ENCODE results near the gene TPSB2.
"Not testable (repeated sequence)": the region's sequence is repeated elsewhere in the genome, so short reads cannot be mapped to it uniquely, and the experiment has no call there.

TPSB2 gene

DNA sequence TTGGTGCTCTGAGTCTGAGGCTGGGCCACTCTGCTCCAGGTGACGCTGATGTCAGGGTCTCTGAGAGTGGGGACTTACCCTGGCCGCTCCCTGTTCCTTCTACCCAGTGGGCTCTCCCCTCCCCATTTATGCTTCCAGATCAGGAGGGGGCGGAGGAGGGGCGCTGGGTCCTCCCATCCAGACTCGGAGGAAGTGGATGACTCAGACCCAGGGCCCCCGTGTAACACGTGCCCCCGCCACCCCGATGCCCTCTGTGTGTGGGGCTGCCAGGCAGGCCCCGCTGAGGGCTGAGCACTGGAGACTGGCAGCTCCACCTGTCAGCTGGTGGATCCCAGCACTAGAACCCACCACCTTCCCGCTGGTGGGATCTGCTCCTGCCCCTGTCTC, at the start of gene TPSB2:
Gene TPSB2, minus strand, starts transcription at position 101 of the 387 bp plus-strand sequence. CDS start 233 bp downstream, outside the sequence.
- not testable (repeated sequence) for DNase-seq

GRCh38 chr16:1279081-1279944, 49.3 kb upstream of the TPSB2 start:
- no peak for DNase-seq

GRCh38 chr16:1278477-1278876, 48.5 kb upstream of the TPSB2 start:
- DNase-seq: no peak

GRCh38 chr16:1277617-1278282, 47.8 kb upstream of the TPSB2 start:
- DNase-seq: no peak

GRCh38 chr16:1277151-1277598, 47.2 kb upstream of the TPSB2 start:
- DNase-seq: no peak

- DNase-seq: no peak
These were observed 46.5 kb upstream of the TPSB2 start for GRCh38 chr16:1276580-1276878.

GRCh38 chr16:1275791-1276579, 46.0 kb upstream of the TPSB2 start:
- DNase-seq: no peak

DNA sequence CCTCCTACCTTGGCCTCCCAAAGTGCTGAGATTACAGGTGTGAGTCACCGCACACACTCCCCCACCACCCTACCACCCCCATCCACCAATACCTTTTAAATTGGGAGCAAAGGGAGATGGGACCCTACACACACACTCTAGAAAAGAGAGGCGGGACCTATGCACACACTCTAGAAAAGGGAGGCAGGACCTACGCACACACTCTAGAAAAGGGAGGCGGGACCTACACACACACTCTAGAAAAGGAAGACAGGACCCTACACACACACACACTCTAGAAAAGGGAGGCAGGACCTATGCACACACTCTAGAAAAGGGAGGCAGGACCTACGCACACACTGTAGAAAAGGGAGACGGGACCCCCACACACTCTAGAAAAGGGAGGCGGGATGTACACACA, 44.8 kb upstream of the TPSB2 start:
- no peak for DNase-seq

GRCh38 chr16:1273816-1274215, 43.8 kb upstream of the TPSB2 start:
- no peak for DNase-seq

GRCh38 chr16:1272453-1273198, 42.6 kb upstream of the TPSB2 start:
- DNase-seq: no peak

GRCh38 chr16:1271724-1272413, 41.9 kb upstream of the TPSB2 start:
- DNase-seq: peak; percentile 59

- DNase-seq: no peak
These were observed 41.4 kb upstream of the TPSB2 start for GRCh38 chr16:1271380-1271723.

DNA sequence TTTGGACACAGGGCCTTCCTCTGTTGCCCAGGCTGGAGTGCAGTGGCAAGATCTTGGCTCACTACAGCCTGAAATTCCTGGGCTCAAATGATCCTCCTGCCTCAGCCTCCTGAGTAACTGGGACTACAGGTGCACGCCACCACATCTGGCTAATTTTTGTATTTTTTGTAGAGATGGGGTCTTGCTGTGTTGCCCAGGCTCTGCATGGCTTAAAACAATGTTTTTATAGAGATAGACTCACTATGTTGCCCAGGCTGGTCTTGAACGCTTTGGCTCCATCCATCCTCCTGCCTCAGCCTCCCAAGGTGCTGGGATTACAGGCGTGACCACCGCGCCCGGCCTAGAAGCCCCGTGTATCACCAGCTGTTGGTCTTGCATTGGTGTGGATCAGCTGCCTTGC, 39.4 kb upstream of the TPSB2 start:
- DNase-seq: not testable (repeated sequence)

GRCh38 chr16:1265826-1266225, 35.8 kb upstream of the TPSB2 start:
- no peak for DNase-seq

GRCh38 chr16:1265090-1265630, 35.2 kb upstream of the TPSB2 start:
- no peak for DNase-seq

GRCh38 chr16:1264345-1265089, 34.5 kb upstream of the TPSB2 start:
- DNase-seq: no peak

GRCh38 chr16:1263591-1264344, 33.8 kb upstream of the TPSB2 start:
- DNase-seq: no peak

- no peak for DNase-seq
These were observed 32.9 kb upstream of the TPSB2 start for GRCh38 chr16:1262846-1263221.

DNA sequence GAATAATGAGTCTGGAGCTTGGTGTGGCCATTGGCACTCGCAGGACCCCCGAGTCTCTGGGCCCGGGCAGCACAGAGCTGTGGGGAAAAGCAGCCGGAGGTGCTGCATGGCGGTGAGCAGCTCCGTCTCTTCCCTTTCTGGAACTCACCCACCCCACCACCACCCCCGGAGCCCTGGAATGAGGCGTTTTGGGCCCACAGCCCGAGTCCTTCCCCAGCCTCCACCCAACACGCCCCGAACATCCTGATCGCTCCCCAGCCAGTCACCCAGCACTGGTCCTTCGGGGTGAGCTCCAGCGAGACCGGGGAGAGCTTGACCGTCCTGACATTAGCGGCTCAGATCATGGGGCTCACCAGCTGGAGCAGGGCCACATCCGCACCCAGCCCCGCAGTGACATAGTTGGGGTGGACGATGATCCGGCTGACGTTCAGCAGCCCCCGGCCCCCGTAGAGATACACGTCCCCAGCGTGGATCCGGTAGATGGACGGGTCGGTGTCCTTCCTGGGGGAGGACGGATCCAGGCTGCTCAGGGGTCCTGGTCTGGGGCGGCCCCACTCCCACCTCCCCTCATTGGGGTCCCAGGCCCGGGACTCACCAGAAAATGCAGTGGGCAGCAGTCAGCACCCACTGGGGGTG, 32.3 kb upstream of the TPSB2 start:
- DNase-seq: no peak

Data from DMS 273 treated with DMSO at 0.1 percent for 48 hours (cell line).